SK-N-SH (cell line): ENCODE data around the gene ATG4C. TPM values are rescaled to one million over a fixed set of nuclear protein-coding genes. Genes with fewer than 3 reads are reported as not detected.

Source experiments
- CTCF ChIA-PET: fragments of 300-600, 350-600 bp; formaldehyde crosslinking; extraction: SDS; loops from one replicate; lab custom pipeline; 2021; lab: Yijun Ruan, JAX
- POLR2A ChIA-PET: fragments of 350-600 bp; sonication (Branson Sonifier 250); formaldehyde crosslinking; extraction: SDS; loops from one replicate; lab custom pipeline; 2020; ENCODE audit warnings: antibody characterized with exemption, inconsistent platforms; lab: Yijun Ruan, JAX
- DNase-seq: peaks from one replicate; pipeline ENCODE4 v3.0.0; 2012
- H2AFZ ChIP-seq: fragments of 200-600 bp; sonication (generic); 2 replicates; pipeline ENCODE4 v1.8.1; 2016; ENCODE audit warnings: antibody characterized with exemption, mild to moderate bottlenecking, low read depth
- H3F3A ChIP-seq: fragments of 200-600 bp; sonication (generic); replicated peaks from 2 replicates; pipeline ENCODE3; 2016; ENCODE audit warnings: antibody characterized with exemption, mild to moderate bottlenecking; ENCODE audit not compliant: insufficient read depth
- H3K27ac ChIP-seq, 2 experiments: fragments of 200-500 bp in 1 of 2; fragments of 200-600 bp in 1 of 2; sonication (Bioruptor generic) in 1 of 2; sonication (generic), shearing (Covaris generic) in 1 of 2; 2 replicates each; pipeline versions ENCODE4 v1.5.1 to v1.6.1; 2014 to 2016; ENCODE audit warnings: low read depth in 2 of 2, inconsistent platforms in 1 of 2, low read length in 1 of 2, mild to moderate bottlenecking in 1 of 2, mixed read lengths in 1 of 2
- H3K27me3 ChIP-seq: fragments of 200-600 bp; sonication (generic), shearing (Covaris generic); 2 replicates; pipeline ENCODE4 v1.6.1; 2016; ENCODE audit warnings: mixed run types; ENCODE audit not compliant: insufficient read depth
- H3K36me3 ChIP-seq, 2 experiments: fragments of 200-500 bp in 1 of 2; fragments of 200-600 bp in 1 of 2; sonication (Bioruptor generic) in 1 of 2; sonication (generic) in 1 of 2; replicated peaks in 1 of 2; 2 replicates each; pipeline versions ENCODE3 to v1.5.1; 2014 to 2016; ENCODE audit warnings: low read length in 1 of 2, mild to moderate bottlenecking in 1 of 2; ENCODE audit not compliant: insufficient read depth in 2 of 2, control insufficient read depth in 1 of 2
- H3K4me1 ChIP-seq, 2 experiments: fragments of 200-500 bp in 1 of 2; fragments of 200-600 bp in 1 of 2; sonication (Bioruptor generic) in 1 of 2; sonication (generic), shearing (Covaris generic) in 1 of 2; 2 replicates each; pipeline versions ENCODE4 v1.5.1 to v1.6.1; 2014 to 2016; ENCODE audit warnings: low read depth in 1 of 2, low read length in 1 of 2, mixed run types in 1 of 2; ENCODE audit not compliant: insufficient read depth in 2 of 2, control insufficient read depth in 1 of 2
- H3K4me2 ChIP-seq: fragments of 200-600 bp; sonication (generic), shearing (Covaris generic); 2 replicates; pipeline ENCODE4 v1.6.1; 2017; ENCODE audit warnings: mixed run types
- H3K4me3 ChIP-seq, 2 experiments: fragments of 200-500 bp in 1 of 2; fragments of 200-600 bp in 1 of 2; sonication (Bioruptor generic) in 1 of 2; sonication (generic), shearing (Covaris generic) in 1 of 2; 2 replicates each; pipeline versions ENCODE4 v1.5.1 to v1.8.1; 2014 to 2016; ENCODE audit warnings: low read depth in 2 of 2, inconsistent platforms in 1 of 2, low read length in 1 of 2, mild to moderate bottlenecking in 1 of 2, mixed read lengths in 1 of 2, moderate library complexity in 1 of 2
- H3K79me2 ChIP-seq: fragments of 200-600 bp; sonication (generic); 2 replicates; pipeline ENCODE4 v1.8.1; 2017; ENCODE audit warnings: mild to moderate bottlenecking; ENCODE audit not compliant: insufficient read depth
- H3K9ac ChIP-seq: fragments of 200-600 bp; sonication (generic); 2 replicates; pipeline ENCODE4 v1.6.1; 2017; ENCODE audit warnings: mixed run types
- H3K9me2 ChIP-seq: fragments of 200-600 bp; sonication (generic); 2 replicates; pipeline ENCODE4 v1.6.1; 2017; ENCODE audit warnings: mixed run types
- H3K9me3 ChIP-seq: fragments of 200-600 bp; sonication (generic); 2 replicates; pipeline ENCODE4 v1.6.1; 2017; ENCODE audit warnings: mixed run types, mild to moderate bottlenecking, moderate library complexity
- H4K20me1 ChIP-seq: fragments of 200-600 bp; sonication (generic); 2 replicates; pipeline ENCODE4 v1.6.1; 2017; ENCODE audit warnings: mild to moderate bottlenecking, mixed run types; ENCODE audit not compliant: insufficient read depth
- CHD2 ChIP-seq: fragments of 150-350 bp; IDR thresholded peaks from 2 replicates; pipeline ENCODE4 v1.6.1; 2018; ENCODE audit warnings: low read length; ENCODE audit not compliant: partially characterized antibody
- CTCF ChIP-seq: fragments of 200-600 bp; sonication (generic); IDR thresholded peaks from 2 replicates; pipeline ENCODE4 v1.6.1; 2017; ENCODE audit warnings: antibody characterized with exemption, mild to moderate bottlenecking, moderate library complexity
- ELF1 ChIP-seq: IDR thresholded peaks from 2 replicates; pipeline ENCODE4 v1.4.0; 2012
- EP300 ChIP-seq, 2 experiments: IDR thresholded peaks; 2 replicates each; pipeline versions ENCODE4 v1.4.0 to v1.6.1; 2012; ENCODE audit warnings: borderline replicate concordance in 1 of 2, low read depth in 1 of 2, low read length in 1 of 2
- FOSL2 ChIP-seq: IDR thresholded peaks from 2 replicates; pipeline ENCODE4 v1.4.0; 2012; ENCODE audit warnings: low read depth, mild to moderate bottlenecking, moderate library complexity, borderline replicate concordance
- FOXJ3 ChIP-seq: sonication (generic); formaldehyde crosslinking; IDR thresholded peaks from 2 replicates; pipeline ENCODE4 v1.5.1; 2020; ENCODE audit warnings: mild to moderate bottlenecking, missing genetic modification reagents
- FOXM1 ChIP-seq: IDR thresholded peaks from 2 replicates; pipeline ENCODE4 v1.4.0; 2012; ENCODE audit warnings: low read depth, mild to moderate bottlenecking
- GATA2 ChIP-seq: sonication (generic); formaldehyde crosslinking; IDR thresholded peaks from 2 replicates; pipeline ENCODE4 v1.5.0; 2020; ENCODE audit warnings: mild to moderate bottlenecking, missing genetic modification reagents
- MEF2A ChIP-seq: IDR thresholded peaks from 2 replicates; pipeline ENCODE4 v1.4.0; 2012; ENCODE audit warnings: low read depth, borderline replicate concordance
- MXI1 ChIP-seq: IDR thresholded peaks from 2 replicates; pipeline ENCODE4 v1.6.1; 2012; ENCODE audit warnings: mild to moderate bottlenecking, low read depth, low read length, improper control_type of control experiment
- NFIC ChIP-seq: IDR thresholded peaks from 2 replicates; pipeline ENCODE4 v1.4.0; 2012; ENCODE audit warnings: borderline replicate concordance
- NRF1 ChIP-seq: IDR thresholded peaks from 2 replicates; pipeline ENCODE4 v1.6.1; 2012; ENCODE audit warnings: low read depth, mild to moderate bottlenecking, low read length
- RCOR1 ChIP-seq: fragments of 150-350 bp; IDR thresholded peaks from 2 replicates; pipeline ENCODE4 v1.6.1; 2017; ENCODE audit warnings: antibody characterized with exemption, low read length
- SIN3A ChIP-seq: IDR thresholded peaks from 2 replicates; pipeline ENCODE4 v1.6.1; 2012; ENCODE audit warnings: low read depth, mild to moderate bottlenecking, low read length, moderate library complexity, borderline replicate concordance
- TAF1 ChIP-seq: IDR thresholded peaks from 2 replicates; pipeline ENCODE4 v1.6.1; 2012; ENCODE audit warnings: low read depth, mild to moderate bottlenecking, low read length, moderate library complexity, borderline replicate concordance
- TCF12 ChIP-seq: IDR thresholded peaks from 2 replicates; pipeline ENCODE4 v1.4.0; 2012
- TEAD4 ChIP-seq: IDR thresholded peaks from 2 replicates; pipeline ENCODE4 v1.4.0; 2012; ENCODE audit warnings: mild to moderate bottlenecking, borderline replicate concordance; ENCODE audit not compliant: insufficient read depth
- YY1 ChIP-seq: IDR thresholded peaks from 2 replicates; pipeline ENCODE4 v1.4.0; 2012; ENCODE audit warnings: low read depth, mild to moderate bottlenecking
- WGBS: methylation state at CpG from one replicate; pipeline ENCODE4 v1.1.6; 2017; ENCODE audit warnings: low lambda C conversion rate; 5-methylcytosine and 5-hydroxymethylcytosine counted together
- polyA plus RNA-seq, 3 experiments: library from polyadenylated mRNA; depleted of rRNA; stranded (reverse); fragments of >200 nt; gene quantifications; 2 replicates each; pipeline ENCODE4 v1.2.3, GENCODE V29; 2012
- TF ChIP-seq, protein P1 (sequence below): IDR thresholded peaks from 2 replicates; pipeline ENCODE4; 2012
- TF ChIP-seq, protein P2 (sequence below): fragments of 150-350 bp; IDR thresholded peaks from 2 replicates; pipeline ENCODE4 v1.6.1; 2017; ENCODE audit warnings: antibody characterized with exemption, low read length, low read depth, borderline replicate concordance

ATG4C gene
- polyA plus RNA-seq, 1 of the 3 experiments (the other 2 are of a cell fraction) = 3.0 TPM

- TF ChIP-seq CTCF (no peak), CHD2 (no peak), FOSL2 (no peak), YY1 (no peak)
Observed at GRCh38 chr1:62905309-62905708, 121.4 kb downstream of the ATG4C start (continued).

DNA sequence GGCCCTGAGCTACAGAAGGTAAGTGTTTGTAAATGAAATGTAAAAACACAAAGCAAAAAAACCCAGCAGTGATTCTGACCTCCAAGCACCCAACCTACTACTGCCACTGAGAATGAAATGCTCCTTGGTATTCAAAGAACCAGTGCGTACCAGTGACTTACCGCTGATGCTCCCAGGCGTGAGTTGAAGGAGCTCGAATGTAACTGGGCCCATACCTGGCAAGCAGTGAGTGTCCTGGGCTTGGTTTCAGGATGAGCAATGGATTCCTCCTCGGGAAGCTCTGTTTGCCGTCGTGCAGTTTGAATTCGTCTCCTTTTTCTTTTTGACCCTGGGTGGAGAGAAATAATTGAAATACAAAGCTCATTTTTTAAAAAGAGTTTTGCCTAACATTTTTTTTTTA, 121.9 kb downstream of the ATG4C start:
- Histone ChIP-seq H3K9me2 (no peaks in the 10 kb centered on the region), H3K36me3 (no peaks in the 10 kb centered on the region), H3K9me3 (no peaks in the 10 kb centered on the region), H4K20me1 (no peaks in the 10 kb centered on the region), H3K79me2 (no peaks in the 10 kb centered on the region), H3K27me3 (no peaks in the 10 kb centered on the region), H3K4me2 (no peak overlapping the region), H3K27ac (no peak overlapping the region), H3K9ac (no peak overlapping the region), H3K4me1 (peaks cover 0 to 4% of the 10 kb centered on the region in 2 experiments; a peak in 2 of 4 replicates), H3F3A (no peaks in the 10 kb centered on the region), H2AFZ (no peak overlapping the region), H3K4me3 (no peak overlapping the region)
- CTCF ChIA-PET = interaction anchor here (0.8 to 3.5 kb wide), 17 partner anchors 10 to 421 kb away, joined by 3 to 35 read pairs (median 4); no protein-coding TSS in a partner anchor
- no peak for TF ChIP-seq TAF1
- no peak for TF ChIP-seq TEAD4
- TF ChIP-seq NRF1 = no peak
- TF ChIP-seq MXI1 = no peak
- TF ChIP-seq, protein P1, sequence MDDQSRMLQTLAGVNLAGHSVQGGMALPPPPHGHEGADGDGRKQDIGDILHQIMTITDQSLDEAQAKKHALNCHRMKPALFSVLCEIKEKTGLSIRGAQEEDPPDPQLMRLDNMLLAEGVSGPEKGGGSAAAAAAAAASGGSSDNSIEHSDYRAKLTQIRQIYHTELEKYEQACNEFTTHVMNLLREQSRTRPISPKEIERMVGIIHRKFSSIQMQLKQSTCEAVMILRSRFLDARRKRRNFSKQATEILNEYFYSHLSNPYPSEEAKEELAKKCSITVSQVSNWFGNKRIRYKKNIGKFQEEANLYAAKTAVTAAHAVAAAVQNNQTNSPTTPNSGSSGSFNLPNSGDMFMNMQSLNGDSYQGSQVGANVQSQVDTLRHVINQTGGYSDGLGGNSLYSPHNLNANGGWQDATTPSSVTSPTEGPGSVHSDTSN = no peak
- TF ChIP-seq CTCF = no peak
- TF ChIP-seq FOXM1 = no peak
- no peak for TF ChIP-seq YY1
- TF ChIP-seq MEF2A = no peak
- TF ChIP-seq FOXJ3 (CRISPR knock-in tag) = no peak
- no peak for TF ChIP-seq ELF1
- TF ChIP-seq EP300 (IDR thresholded peaks at IDR 0.05; ENCODE audit: borderline replicate concordance in 1 of 2, low read depth in 1 of 2, low read length in 1 of 2) = no peak
- TF ChIP-seq TCF12 = no peak
- no peak for TF ChIP-seq NFIC
- no peak for TF ChIP-seq FOSL2
- no peak for TF ChIP-seq SIN3A
- TF ChIP-seq RCOR1 = no peak
- TF ChIP-seq, protein P2, sequence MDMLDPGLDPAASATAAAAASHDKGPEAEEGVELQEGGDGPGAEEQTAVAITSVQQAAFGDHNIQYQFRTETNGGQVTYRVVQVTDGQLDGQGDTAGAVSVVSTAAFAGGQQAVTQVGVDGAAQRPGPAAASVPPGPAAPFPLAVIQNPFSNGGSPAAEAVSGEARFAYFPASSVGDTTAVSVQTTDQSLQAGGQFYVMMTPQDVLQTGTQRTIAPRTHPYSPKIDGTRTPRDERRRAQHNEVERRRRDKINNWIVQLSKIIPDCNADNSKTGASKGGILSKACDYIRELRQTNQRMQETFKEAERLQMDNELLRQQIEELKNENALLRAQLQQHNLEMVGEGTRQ = no peak
- TF ChIP-seq GATA2 (CRISPR knock-in tag) = no peak
- TF ChIP-seq CHD2 = no peak
- DNase-seq = no peak
- POLR2A ChIA-PET = no interaction called here
- WGBS = 83% methylated on average over 8 of the region's 8 CpGs
